NCI-H146 treated with DMSO at 0.1 percent for 48 hours (cell line): ENCODE measurements around the gene SRPRA.
"Not testable (repeated sequence)": the region's sequence is repeated elsewhere in the genome, so short reads cannot be mapped to it uniquely, and the experiment has no call there.

Experiments used
- DNase-seq: peaks from one replicate; lab custom pipeline; 2025; ENCODE audit not compliant: unreplicated experiment; lab: John Stamatoyannopoulos, UW

The SRPRA gene, protein sequence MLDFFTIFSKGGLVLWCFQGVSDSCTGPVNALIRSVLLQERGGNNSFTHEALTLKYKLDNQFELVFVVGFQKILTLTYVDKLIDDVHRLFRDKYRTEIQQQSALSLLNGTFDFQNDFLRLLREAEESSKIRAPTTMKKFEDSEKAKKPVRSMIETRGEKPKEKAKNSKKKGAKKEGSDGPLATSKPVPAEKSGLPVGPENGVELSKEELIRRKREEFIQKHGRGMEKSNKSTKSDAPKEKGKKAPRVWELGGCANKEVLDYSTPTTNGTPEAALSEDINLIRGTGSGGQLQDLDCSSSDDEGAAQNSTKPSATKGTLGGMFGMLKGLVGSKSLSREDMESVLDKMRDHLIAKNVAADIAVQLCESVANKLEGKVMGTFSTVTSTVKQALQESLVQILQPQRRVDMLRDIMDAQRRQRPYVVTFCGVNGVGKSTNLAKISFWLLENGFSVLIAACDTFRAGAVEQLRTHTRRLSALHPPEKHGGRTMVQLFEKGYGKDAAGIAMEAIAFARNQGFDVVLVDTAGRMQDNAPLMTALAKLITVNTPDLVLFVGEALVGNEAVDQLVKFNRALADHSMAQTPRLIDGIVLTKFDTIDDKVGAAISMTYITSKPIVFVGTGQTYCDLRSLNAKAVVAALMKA

DNA sequence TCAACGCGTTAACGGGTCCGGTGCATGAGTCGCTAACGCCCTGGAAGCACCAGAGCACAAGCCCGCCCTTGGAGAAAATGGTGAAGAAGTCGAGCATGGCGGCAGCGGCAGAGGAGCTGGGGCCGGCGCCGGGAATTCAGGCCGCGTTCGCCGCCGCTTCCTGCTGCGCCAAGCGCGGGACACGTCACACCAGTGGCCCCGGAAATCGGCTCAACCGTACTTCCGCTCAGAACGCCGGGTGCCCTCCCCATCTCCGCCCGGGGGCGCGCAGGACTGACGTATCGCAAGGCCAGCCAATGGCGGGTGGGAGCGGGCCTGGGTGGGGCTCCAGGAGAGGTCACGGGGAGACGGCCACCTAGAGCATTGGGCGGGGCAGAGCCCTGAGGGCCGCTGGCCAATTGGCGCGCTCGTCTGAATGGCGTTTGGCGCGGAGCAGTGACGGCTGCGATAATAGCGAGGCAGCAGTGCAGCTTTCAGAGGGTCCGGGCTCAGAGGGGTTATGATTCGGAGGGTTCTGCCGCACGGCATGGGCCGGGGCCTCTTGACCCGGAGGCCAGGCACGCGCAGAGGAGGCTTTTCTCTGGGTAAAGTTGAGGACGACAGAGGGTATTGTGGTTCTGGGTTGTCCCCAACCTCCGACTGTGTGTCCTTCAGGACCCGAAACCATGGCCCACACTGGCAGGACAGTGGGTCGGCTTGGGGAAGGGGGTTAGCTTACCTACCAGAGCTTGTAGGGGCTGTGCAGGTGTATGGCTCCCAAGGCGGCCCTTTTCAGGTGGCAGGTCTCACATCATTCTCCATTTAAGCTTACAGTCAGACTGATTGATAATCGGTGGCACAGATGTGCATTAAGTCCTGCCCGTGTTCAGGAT lies at the start of gene SRPRA, which contains the start of gene FOXRED1:
SRPRA (minus strand) TSS at position 188 of the 872 bp plus-strand sequence; CDS start at position 97, 91 bp downstream.
FOXRED1 (plus strand) TSS at position 447 of the 872 bp plus-strand sequence; CDS start at position 500, 53 bp downstream.
- peak; percentile 94 for DNase-seq

DNA sequence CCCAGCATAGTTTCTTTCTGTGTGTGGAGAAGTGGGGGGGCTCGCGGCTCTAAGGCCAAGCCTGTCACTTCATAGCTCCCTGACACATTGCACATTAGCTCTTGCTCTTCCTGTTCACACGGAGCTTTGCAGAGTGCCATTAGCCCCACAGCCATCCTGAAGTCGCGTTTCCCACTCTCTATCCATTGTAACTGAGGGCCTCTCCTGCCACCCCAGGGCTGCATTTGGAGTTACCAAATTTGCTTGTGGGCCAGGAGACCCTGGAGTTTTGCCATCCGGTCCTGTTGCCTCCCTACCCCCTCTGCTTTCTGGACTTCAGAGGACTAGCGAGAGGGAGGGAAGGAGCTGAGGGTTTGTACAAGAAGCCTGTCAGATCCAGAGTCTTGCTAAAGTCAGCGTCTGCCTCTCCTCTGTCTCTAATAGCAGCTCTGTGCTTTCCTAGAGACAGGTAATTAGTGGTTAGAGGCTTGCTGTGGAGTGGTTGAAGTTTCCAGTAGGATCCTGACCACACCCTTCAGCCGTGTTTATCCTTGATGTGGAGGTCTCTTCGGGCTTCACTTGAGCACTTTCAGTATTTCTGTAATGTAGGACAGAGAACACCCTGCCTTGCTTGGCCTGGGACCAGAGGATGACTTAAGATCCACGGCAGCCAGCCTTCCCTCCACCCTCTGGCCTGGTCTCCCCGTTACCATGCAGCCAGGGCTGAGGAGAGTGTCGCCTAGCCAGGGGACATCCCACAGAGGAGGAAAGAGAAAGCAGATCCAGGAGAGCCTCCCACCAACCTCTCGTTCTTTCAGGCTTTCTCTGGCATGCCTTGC lies 49.3 kb upstream of the SRPRA start:
- DNase-seq = no peak

DNA sequence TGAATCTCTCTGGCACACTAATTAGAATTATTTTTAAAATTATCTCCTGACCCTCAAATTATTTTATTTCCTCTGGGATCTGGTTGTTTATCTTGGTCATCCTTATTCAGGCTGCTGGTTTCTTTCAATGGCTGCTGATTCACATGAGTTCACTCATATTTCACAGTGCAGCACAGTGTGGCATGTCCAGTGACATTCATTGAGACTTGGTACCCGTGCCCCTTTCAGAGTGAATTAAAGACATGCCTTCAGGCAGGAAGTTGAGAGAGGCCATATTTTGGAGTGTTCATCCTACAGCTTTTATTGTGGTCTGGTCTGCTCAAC lies 48.7 kb upstream of the SRPRA start:
- no peak for DNase-seq

DNA sequence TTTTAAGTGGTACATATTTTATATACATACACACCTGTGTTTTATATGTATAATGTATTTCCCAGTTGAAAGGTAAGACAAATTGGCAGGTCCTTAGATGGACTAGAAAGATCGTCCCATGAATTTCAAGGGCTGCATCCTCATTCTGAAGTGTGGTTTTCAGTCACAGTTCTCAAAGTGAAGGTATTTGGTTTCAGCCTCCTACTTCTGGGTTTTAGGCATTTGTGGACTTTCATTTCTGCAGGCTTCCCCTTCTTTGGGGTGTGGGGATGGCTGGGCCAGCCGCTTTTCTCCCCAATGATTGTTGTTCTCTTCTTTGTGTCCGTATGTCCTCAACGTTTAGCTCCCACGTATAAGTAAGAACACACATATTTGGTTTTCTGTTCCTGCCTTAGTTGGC lies 45.1 kb upstream of the SRPRA start:
- DNase-seq = no peak

DNA sequence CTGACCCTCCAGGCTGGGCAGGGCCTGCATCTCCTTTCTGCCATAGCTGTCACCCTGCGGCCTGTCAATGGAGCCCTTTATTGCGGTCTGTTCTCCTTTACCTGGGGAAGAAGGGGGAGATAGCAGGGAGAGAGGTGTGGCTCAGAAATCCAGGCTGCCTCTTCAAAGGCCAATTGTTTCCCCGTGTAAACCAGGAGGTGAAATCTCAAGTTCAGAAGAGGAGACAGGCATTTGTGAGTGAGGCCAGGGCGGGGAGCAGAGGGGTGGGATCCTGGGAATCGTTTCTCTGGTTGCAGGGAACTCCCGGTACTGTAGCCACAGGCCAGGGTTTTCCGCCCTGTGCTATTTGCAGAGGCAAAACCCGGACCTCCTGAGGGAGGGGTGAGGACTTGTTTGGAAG lies 44.3 kb upstream of the SRPRA start:
- no peak for DNase-seq

DNA sequence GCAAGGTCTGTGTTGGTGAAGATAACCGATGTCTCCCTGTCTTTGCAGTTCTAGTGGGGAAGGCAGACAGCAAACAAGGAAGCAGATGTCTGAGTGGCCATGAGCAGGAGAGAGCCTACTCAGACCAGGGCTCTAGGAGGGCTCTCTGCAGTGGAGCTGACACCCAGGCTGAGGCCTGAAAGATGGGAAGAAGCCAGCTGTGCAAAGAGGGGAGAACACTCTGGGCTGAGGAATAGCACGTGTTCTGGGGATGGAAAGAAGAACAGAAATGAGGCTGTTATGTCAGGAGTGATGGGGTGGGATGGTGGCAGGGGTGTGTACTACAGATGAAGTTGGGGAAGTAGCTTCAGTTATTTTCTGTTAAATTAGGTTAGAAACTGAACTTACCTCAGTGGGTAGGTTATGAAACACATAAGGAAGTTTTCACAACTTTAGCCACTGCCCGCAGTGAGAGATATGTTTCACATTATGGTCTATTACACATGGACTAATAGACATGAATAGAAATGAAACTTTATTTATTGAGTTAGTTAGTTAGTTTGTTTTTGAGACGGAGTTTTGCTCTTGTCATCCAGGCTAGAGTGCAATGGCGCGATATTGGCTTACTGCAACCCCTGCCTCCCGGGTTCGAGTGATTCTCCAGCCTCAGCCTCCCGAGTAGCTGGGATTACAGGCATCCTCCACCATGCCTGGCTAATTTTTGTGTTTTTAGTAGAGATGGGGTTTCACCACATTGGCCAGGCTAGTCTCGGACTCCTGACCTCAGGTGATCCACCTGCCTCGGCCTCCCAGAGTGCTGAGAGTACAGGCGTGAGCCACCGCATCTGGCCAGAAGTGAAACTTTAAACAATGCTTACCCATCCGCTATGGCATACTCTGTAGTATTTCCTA lies 43.0 kb upstream of the SRPRA start:
- DNase-seq = no peak

DNA sequence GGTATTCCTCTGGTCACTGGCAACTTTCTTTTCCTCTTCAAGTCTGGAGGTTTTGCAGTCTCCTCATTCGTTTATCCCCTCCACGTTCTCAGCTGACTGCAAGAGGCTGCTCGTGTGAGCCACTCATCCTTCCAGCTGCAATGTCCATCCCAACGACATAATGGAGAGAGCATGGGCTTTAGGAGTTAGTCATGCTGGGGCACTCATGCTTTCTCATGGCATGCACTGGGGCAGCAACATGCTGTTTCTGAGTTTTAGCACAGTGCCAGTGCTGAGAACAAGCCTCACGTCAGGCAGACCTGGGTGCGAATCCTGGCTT lies 42.3 kb upstream of the SRPRA start:
- no peak for DNase-seq

DNA sequence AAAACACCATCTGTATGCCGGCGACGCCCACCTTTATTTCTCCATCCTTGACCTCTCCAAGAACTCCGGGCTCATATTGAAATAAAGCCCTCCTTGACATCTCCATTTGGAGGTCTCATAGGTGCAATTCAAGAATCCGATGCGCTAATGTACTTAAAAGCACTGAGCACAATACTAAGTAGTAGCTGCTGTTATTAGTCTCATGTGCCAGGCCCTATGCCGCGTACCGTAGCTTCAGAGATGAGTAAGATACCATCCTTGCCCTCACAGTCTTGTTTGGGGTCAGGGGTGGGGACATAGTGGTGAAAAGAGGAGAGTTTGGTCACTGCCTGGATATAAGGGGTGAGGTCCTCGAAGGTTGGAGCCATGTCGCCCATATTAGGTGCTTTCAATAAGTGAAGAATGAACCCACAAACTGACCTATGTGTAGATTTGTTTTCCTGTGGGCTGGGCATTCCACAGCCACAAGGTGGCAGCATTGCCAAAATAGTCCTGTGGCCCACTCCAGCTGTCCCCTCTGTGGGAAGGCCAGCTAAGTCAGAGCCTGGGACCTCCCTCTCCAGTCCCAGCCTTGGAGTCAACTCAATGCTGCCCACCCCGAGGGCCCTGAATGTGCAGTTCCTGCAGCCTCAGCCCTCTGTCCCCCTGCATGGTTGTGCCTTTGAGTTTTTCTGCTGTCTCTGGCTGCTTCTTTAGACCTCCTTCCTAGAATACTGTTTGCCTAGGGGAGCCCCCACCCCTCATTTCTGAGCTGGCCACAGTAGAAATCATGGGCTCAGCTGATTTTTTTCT lies 41.7 kb upstream of the SRPRA start:
- DNase-seq = no peak

DNA sequence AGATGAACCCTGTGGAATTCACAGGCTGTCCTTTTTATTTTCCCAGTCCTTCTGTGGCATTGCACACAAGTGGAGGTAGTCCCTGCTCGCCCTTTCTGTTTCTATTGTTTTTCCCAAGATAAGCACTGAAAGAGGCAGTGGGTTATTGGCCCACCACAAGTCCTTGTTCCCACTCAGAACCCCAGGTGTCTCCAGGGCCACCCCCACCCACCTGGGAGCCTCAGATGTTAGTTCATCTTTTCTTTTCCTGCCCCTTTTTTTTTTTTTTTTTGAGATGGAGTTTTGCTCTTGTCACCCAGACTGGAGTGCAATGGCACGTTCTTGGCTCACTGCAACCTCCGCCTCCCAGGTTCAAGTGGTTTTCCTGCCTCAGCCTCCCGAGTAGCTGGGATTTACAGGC lies 40.1 kb upstream of the SRPRA start:
- DNase-seq = not testable (repeated sequence)

DNA sequence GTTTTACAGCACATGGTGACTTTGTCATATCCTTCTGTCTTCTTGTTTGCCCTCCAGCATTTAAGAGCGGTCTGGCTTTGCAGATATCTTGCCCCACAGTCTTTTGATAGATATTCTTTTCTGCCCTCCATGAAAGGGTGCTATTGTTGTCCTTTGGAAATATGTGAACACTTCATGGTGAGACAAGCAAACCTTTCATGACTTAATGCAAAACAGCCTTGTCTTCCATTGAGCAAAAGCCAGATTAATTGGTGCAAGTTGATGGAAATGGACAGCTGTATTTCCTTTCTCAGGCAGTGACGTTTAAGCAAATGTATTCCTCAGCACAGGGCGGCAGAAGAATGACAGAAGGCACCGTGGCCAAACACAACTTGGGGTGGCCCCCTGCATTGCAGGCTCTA lies 39.6 kb upstream of the SRPRA start:
- DNase-seq = no peak

DNA sequence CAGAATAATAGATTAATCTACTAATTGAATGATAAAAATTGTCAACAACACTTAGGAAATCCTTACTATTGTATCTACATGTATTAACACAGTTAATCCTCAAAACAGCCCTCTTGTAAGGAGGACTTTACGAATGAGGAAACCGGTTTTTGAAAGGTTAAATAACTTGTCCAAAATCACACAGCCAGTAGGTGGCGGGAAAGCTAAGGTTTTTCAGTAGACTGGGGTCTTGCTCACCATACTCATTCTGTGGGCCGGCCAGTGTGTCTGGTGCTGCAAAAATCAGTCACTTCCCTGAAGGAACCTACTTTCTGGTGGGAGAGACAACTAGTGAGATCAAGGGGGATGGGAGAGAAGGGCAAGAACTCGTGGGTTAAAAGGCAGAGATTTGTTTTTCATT lies 39.0 kb upstream of the SRPRA start:
- peak; percentile 19 for DNase-seq

DNA sequence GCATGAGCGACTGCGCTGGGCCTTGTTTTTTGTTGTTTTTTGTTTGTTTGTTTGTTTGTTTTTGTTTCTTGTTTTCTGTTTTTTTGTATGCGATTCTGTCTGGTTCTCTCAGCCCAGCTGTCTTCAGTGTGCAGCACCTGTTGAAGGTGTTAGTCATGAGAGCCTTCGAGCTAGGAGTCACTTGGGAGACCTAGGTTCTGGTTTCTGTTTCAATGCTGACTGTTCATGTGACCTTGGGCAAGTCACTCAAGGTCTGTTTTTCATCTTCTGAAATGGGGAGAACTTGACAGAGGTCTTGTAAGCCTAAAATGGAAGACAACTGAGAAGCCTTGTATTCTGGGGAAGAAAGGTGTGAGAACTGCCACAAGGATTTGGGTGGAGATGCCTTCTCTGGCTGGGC lies 37.0 kb upstream of the SRPRA start:
- no peak for DNase-seq

DNA sequence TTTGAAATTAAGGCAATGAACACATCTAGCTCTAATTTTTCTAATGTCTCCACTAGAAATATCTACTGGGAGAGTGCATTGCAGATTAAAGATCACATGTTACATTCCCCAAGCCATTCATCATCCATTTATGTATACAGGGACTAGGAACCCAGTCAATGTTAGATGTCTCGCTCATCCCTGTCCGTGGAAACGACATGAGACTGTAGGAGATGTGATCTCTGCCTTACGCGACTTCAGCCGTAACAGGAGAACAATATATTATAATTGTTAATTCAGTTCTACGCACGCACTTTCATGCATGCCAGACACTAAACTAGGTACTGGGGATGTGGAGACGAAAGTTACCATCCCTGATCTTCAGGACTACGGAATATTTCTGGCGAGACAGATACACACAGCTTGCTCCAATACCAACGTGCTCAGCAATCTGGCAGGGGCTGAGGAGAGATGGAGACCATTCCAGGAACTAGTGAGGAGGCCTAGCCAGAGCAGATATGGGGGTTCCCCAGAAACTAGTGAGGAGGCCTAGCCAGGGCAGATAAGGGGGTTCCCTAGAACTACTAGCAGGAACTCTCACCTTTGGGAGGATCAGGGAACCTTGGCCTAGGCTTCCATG lies 35.9 kb upstream of the SRPRA start:
- DNase-seq = no peak

DNA sequence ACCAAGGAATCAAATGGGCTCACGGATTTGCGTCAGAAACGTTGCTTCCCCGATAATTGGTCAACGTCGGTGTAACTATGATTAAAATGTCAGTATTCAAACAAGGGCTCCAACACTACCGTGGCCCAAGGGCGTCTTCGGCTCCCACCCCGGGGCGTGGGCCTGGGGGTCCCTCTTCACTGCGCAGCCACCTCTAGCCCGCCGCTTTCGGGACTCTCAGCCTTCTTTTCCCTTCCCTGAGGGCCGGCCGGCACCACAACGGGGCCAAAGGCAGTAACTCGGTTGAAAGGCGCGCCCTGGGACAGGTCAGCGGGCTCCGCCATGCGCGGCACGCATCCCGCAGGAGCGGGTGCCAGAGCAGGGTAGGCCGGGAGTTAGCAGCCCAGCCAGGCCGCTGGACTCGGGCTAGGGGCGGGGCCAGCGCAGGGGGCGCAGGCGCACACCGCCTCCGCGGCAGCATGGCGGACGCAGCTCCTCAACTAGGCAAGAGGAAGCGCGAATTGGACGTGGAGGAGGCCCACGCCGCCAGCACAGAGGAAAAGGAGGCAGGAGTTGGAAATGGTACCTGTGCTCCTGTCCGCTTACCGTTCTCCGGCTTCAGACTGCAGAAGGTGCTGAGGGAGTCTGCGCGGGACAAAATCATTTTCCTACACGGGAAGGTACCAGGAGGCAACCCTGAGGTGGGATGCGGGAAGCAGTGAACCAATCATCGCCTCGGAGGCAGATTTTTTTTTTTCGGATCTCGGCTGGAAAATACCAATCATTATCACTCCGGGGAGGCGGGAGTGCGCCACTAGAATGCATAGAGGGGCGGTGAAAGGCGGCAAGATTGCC lies 35.1 kb upstream of the SRPRA start, which contains the start of gene DCPS:
DCPS (plus strand) TSS at position 438 of the 834 bp plus-strand sequence; CDS start at position 459, 21 bp downstream.
- peak; percentile 89 for DNase-seq

DNA sequence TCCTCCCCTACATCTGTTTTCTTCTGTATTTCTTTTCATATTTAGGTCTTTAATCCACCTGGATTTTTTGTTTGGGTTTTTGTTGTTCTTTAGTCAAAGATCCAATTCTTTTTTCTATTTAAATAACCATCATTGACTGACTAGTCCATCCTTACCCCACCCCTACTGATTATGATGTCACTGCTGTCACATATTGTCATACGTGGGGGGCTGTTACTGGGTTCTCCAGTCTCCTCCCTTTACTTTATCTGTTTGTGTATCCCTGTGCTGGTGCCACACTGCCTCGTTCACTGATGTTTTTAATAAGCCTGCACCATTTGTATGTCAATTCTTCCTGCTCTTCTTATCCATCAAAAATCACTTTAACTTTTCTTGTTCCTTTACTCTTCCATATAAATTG lies 28.3 kb upstream of the SRPRA start:
- DNase-seq = no peak

DNA sequence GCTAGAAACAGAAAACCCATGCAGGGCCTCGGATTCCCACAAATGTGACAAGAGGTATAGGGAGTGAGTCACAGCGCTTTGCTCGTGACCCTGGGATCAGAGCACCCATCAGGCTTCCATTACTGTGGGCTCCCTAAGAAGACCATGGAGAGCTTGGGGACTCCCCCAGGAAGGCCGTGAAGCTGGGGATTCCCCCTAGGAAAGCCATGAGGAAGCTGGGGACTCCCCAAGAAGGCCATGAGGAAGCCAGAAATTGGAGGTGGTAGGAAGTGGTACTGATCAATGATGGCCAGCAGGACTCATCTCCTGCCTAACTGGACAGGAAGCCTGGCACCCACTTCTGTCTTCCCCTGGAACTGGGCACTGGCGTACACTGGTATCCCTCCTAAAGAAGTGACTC lies 25.0 kb upstream of the SRPRA start:
- no peak for DNase-seq

DNA sequence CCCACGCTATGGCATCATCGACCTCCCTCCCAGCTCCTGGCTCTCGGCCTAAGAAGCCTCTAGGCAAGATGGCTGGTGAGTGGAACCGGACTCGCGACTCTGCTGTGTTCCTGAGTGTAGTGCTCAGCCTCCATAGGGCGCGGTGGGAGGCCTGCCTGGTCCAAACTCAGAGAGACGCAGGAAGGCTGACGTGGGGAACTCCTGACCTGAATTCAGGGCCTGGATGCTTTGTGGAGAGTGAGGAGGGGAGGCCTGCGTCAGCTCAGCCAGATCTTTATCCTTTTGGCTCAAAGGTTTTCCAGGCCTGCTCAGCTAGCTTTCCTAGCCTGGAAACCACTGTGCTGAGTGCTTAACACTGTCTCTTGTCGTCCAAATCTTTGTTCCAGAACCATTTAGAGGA lies 22.2 kb upstream of the SRPRA start:
- DNase-seq = no peak

DNA sequence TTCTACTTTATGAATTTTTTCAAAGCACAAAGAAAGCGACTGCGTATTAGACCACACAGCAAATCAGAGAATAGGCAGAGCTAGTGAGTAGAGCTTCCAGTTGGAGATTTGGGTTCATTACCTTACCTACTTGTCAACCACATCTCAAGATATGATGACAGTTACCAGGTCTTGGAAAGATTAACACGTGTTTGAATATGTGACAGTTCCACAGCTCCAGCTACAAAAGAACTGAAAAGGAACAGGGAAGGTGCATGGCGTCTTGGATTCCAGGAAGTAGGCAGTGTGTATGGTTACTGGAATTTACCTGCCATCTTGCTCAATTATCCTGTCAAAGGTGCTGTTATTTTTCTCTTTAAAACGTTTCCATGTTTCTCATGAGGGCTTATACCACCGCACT lies 19.5 kb upstream of the SRPRA start:
- no peak for DNase-seq
